PC-3 (cell line): ENCODE measurements around the gene LUZP4.

Experiments
- CTCF ChIP-seq: fragments of 300-600 bp; sonication (generic); conservative IDR thresholded peaks from 2 replicates; pipeline ENCODE4 v1.5.1; 2017; ENCODE audit warnings: antibody characterized with exemption, low read depth, mild to moderate bottlenecking, low read length
- EZH2phosphoT487 ChIP-seq: fragments of 300-600 bp; sonication (generic); IDR thresholded peaks from 2 replicates; pipeline ENCODE4 v1.6.1; 2018; ENCODE audit warnings: mild to moderate bottlenecking, antibody characterized with exemption, low read length, borderline replicate concordance

GRCh38 chrX:115341421-115341820 is 51.9 kb downstream of the LUZP4 start:
- no peak for TF ChIP-seq CTCF
- no peak for TF ChIP-seq EZH2phosphoT487
